Activated naive CD8-positive, alpha-beta T cell (primary cell): ENCODE measurements around the gene EIF4A3.

Experiments
- H3K27ac Mint-ChIP-seq: one replicate; pipeline ENCODE4 v1.8.0; 2021; ENCODE audit warnings: mixed read lengths
- H3K27me3 Mint-ChIP-seq: one replicate; pipeline ENCODE4 v1.8.0; 2021; ENCODE audit warnings: mixed read lengths
- H3K36me3 Mint-ChIP-seq: one replicate; pipeline ENCODE4 v1.8.0; 2021; ENCODE audit warnings: mixed read lengths
- H3K4me1 Mint-ChIP-seq: one replicate; pipeline ENCODE4 v1.8.0; 2021; ENCODE audit warnings: low read depth, mixed read lengths
- H3K4me3 Mint-ChIP-seq: one replicate; pipeline ENCODE4 v1.8.0; 2021; ENCODE audit warnings: mild to moderate bottlenecking, mixed read lengths
- H3K9me3 Mint-ChIP-seq: one replicate; pipeline ENCODE4 v1.8.0; 2021; ENCODE audit warnings: low read depth, mixed read lengths

The EIF4A3 gene

DNA sequence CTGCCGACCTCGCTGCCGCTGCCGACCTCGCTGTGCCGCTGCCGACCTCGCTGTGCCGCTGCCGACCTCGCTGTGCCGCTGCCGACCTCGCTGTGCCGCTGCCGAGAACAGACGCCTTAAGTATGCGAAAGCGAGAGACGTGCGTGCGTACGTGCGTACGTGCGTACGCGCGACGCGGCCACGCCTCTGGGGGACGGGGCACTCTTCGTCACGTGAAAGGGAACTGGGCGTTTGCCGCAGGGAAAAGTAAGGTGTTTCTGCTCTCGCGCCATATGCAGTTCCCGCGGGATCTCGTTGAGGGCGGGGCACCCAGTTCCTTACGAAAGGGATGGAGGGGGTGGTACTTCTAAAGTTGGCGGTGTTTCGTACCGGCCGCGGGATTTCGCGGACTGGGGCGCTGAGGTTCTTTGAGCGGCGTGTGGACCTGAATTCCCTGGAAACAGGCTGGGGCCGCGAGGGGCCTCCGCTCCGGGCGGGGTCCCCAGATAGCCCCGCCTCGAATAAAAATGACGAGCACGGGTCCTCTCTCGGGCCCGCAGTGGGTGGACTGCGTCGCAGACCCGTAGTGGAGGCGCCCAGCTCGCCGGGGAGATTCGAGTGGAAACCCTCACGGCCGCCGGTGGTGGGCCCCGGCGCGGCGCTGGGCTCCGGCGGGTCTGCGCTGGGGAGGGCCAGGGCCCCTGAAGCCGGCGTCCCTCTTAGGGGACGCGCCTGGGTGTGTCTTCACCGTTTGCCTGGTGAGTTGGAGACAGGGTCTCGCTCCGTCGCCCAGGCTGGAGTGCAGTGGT, at the start of gene EIF4A3:
Gene EIF4A3, minus strand, starts transcription at position 94 of the 788 bp plus-strand sequence. CDS start 167 bp downstream, outside the sequence.
- Mint-ChIP-seq H3K4me1 (peaks cover 38% of the 10 kb centered on the region), H3K27me3 (no peaks in the 10 kb centered on the region), H3K27ac (peak within 1 kb of the TSS; percentile 96), H3K4me3 (peak within 1 kb of the TSS; percentile 99), H3K9me3 (no peaks in the 10 kb centered on the region), H3K36me3 (peaks cover 8% of the 10 kb centered on the region)

GRCh38 chr17:80196652-80197051, 49.7 kb upstream of the EIF4A3 start:
- no peaks in the 10 kb centered on the region for H3K9me3 Mint-ChIP-seq
- no peak overlapping the region for H3K27ac Mint-ChIP-seq
- H3K27me3 Mint-ChIP-seq = peaks cover 2% of the 10 kb centered on the region
- no peaks in the 10 kb centered on the region for H3K4me1 Mint-ChIP-seq
- no peaks in the 10 kb centered on the region for H3K36me3 Mint-ChIP-seq
- no peak overlapping the region for H3K4me3 Mint-ChIP-seq

DNA sequence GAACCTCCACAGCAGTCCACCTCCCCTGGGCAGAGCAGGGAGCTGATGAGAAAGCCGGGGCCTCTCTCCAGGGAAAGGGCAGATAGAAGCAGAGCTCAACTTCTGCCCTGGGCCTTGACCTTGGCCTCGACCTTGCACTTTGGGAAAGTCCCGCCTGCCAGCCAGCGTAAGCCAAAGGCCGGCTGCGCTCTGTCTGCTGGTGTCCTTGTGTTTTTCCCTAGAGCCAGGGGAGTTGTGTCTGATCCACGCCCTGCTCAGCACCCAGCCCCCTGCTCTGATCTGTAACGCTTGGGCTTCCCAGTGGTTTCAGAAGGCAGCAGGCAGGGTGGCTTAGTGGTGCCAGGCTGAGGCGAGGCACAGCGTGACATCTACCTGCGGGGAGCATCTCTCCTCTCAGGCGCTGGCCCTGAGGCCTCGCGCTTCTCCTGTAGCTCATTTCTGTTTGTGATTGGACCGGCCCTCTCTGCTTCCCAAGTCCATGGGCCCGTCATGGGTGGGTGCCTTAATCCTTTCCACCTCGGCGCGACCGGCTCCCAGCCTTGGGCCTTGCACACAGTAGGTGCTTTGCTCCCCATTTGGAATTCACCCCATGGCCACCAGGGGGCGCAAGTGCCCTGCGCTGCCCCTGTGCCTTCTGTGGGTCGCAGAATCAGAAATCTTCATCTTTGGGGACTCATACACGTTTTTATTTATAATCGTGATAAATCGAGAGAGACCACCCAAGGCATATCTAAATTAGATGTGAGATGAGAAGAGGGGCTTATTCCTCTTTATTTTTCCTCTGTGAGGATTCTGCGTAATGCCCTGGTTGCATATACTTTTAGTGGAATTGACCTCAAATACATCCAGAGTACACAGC, 49.0 kb upstream of the EIF4A3 start:
- H3K4me1 Mint-ChIP-seq = no peaks in the 10 kb centered on the region
- peak overlapping the region; percentile 29 for H3K27ac Mint-ChIP-seq
- H3K27me3 Mint-ChIP-seq = peaks cover 2% of the 10 kb centered on the region
- no peaks in the 10 kb centered on the region for H3K36me3 Mint-ChIP-seq
- no peaks in the 10 kb centered on the region for H3K9me3 Mint-ChIP-seq
- no peak overlapping the region for H3K4me3 Mint-ChIP-seq

DNA sequence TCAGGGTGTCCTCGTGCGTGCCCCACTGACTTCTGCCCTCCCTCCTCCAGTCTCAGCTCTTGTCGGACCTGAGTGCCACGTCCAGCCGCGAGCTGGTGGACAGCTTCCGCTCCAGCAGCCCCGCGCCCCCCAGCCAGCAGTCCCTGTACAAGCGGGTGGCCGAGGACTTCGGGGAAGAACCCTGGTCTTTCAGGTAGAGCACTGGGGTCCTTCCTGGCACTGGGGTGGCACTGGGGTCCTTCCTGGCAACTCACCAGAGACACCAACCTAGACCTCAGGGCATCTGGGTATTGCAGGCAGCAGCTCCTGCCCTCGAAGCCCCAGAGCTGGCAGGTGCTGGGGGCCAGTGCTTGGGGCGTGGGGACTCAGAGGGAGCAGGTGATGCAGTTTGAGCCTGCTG, 48.2 kb upstream of the EIF4A3 start:
- H3K9me3 Mint-ChIP-seq = no peaks in the 10 kb centered on the region
- peaks cover 2% of the 10 kb centered on the region for H3K27me3 Mint-ChIP-seq
- H3K36me3 Mint-ChIP-seq = no peaks in the 10 kb centered on the region
- no peaks in the 10 kb centered on the region for H3K4me1 Mint-ChIP-seq
- H3K27ac Mint-ChIP-seq = no peak overlapping the region
- no peak overlapping the region for H3K4me3 Mint-ChIP-seq

GRCh38 chr17:80191865-80192661, 45.1 kb upstream of the EIF4A3 start:
- peaks cover 2% of the 10 kb centered on the region for H3K27me3 Mint-ChIP-seq
- no peak overlapping the region for H3K27ac Mint-ChIP-seq
- no peaks in the 10 kb centered on the region for H3K9me3 Mint-ChIP-seq
- no peaks in the 10 kb centered on the region for H3K36me3 Mint-ChIP-seq
- H3K4me3 Mint-ChIP-seq = no peak overlapping the region
- no peaks in the 10 kb centered on the region for H3K4me1 Mint-ChIP-seq

DNA sequence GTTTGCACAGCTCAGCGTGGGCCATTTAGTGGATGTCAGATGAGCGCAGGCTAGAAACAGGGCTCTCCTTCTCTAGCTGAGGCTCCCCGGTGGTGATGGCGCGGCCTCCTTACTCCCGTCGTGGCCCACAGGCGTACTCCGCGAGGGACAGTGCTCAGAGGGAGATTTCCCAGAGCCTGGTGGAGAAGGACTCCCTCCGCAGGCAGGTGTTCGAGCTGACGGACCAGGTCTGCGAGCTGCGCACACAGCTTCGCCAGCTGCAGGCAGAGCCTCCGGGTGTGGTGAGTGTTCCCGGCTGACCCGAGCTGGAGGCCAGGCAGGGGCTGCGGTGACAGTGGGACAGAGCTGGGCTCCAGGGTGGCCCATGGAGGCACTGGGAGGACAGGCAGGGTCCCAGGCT, 44.3 kb upstream of the EIF4A3 start:
- Mint-ChIP-seq H3K36me3 (no peaks in the 10 kb centered on the region), H3K9me3 (no peaks in the 10 kb centered on the region), H3K4me3 (no peak overlapping the region)

DNA sequence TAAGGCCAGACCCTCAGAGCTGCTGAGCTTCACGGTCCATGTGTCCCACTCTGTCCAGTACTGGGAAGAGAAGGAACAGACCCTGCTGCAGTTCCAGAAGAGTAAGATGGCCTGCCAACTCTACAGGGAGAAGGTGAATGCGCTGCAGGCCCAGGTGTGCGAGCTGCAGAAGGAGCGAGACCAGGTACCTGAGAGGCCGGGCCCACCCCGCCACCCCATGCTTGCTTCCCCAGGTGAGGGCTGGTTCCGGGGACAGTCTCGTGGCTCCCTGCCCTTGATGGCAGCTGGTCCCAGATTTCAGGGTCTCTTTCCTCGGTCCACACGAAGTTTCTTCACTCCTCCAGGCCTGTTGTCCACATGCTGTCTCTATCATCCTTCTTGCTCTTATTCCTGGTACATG, 43.8 kb upstream of the EIF4A3 start:
- Mint-ChIP-seq H3K27ac (no peak overlapping the region), H3K36me3 (no peaks in the 10 kb centered on the region), H3K4me3 (no peak overlapping the region), H3K9me3 (no peaks in the 10 kb centered on the region), H3K4me1 (no peaks in the 10 kb centered on the region), H3K27me3 (peaks cover 2% of the 10 kb centered on the region)

More for the DNA sequence above, 44.3 kb upstream of the EIF4A3 start:
- Mint-ChIP-seq H3K27me3 (peaks cover 2% of the 10 kb centered on the region), H3K27ac (no peak overlapping the region), H3K4me1 (no peaks in the 10 kb centered on the region)

DNA sequence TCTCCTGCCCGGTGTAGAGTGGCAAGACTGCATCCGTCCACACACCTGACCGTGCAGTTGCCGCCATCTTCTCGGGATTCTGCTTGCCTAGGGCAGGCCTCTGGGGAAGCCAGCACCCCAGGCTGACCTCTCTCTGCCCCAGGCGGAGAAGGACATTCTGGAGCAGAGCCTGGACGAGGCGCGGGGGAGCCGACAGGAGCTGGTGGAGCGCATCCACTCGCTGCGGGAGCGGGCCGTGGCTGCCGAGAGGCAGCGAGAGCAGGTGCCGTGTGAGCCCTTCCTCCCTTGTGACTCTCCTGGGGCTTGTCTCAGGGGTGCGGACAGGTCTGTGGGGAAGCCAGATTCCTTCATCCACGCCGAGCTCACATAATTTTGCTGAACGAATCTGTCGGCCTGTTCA, 42.7 kb upstream of the EIF4A3 start:
- Mint-ChIP-seq H3K4me1 (no peaks in the 10 kb centered on the region), H3K36me3 (no peaks in the 10 kb centered on the region), H3K27me3 (peaks cover 2% of the 10 kb centered on the region), H3K9me3 (no peaks in the 10 kb centered on the region), H3K27ac (no peak overlapping the region), H3K4me3 (no peak overlapping the region)

GRCh38 chr17:80187515-80187941, 40.6 kb upstream of the EIF4A3 start:
- no peak overlapping the region for H3K4me3 Mint-ChIP-seq
- peaks cover 2% of the 10 kb centered on the region for H3K27me3 Mint-ChIP-seq
- H3K27ac Mint-ChIP-seq = no peak overlapping the region
- H3K36me3 Mint-ChIP-seq = no peaks in the 10 kb centered on the region
- no peaks in the 10 kb centered on the region for H3K4me1 Mint-ChIP-seq
- H3K9me3 Mint-ChIP-seq = no peaks in the 10 kb centered on the region

DNA sequence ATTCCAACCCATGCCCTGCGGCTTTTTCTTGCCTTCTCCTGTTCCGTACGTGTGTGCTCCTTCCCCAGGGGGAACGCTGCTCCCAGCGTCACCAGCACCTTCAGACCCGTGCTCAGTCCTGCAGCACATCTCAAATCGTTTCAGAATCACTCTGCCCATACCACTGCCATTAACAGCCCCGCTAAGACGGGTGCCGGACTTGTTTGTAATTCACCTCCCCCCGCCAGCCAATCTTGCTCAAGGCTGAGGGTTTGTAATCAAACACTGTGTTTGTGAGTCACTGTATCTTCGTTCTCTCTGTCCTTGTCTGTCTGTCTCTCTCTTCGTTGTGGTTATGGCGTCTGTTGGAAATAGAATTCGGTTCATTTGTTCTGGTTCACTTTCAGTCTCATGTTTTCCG, 40.2 kb upstream of the EIF4A3 start:
- Mint-ChIP-seq H3K27ac (no peak overlapping the region), H3K9me3 (no peaks in the 10 kb centered on the region), H3K4me3 (no peak overlapping the region), H3K36me3 (no peaks in the 10 kb centered on the region), H3K4me1 (no peaks in the 10 kb centered on the region), H3K27me3 (peaks cover 2% of the 10 kb centered on the region)

GRCh38 chr17:80185968-80186367, 39.0 kb upstream of the EIF4A3 start:
- H3K36me3 Mint-ChIP-seq = no peaks in the 10 kb centered on the region
- H3K4me3 Mint-ChIP-seq = no peak overlapping the region
- no peaks in the 10 kb centered on the region for H3K27me3 Mint-ChIP-seq
- H3K4me1 Mint-ChIP-seq = no peaks in the 10 kb centered on the region
- no peaks in the 10 kb centered on the region for H3K9me3 Mint-ChIP-seq
- H3K27ac Mint-ChIP-seq = no peak overlapping the region

GRCh38 chr17:80184423-80184714, 37.4 kb upstream of the EIF4A3 start:
- H3K4me3 Mint-ChIP-seq = no peak overlapping the region
- no peaks in the 10 kb centered on the region for H3K9me3 Mint-ChIP-seq
- no peaks in the 10 kb centered on the region for H3K36me3 Mint-ChIP-seq
- H3K27me3 Mint-ChIP-seq = no peaks in the 10 kb centered on the region
- H3K27ac Mint-ChIP-seq = no peak overlapping the region
- H3K4me1 Mint-ChIP-seq = no peaks in the 10 kb centered on the region

GRCh38 chr17:80183581-80184422, 36.9 kb upstream of the EIF4A3 start:
- Mint-ChIP-seq H3K4me3 (no peak overlapping the region), H3K27me3 (no peaks in the 10 kb centered on the region)

GRCh38 chr17:80182845-80183223, 35.9 kb upstream of the EIF4A3 start:
- Mint-ChIP-seq H3K27ac (no peak overlapping the region), H3K4me1 (no peaks in the 10 kb centered on the region), H3K36me3 (no peaks in the 10 kb centered on the region), H3K4me3 (no peak overlapping the region), H3K9me3 (no peaks in the 10 kb centered on the region), H3K27me3 (no peaks in the 10 kb centered on the region)

More at GRCh38 chr17:80183581-80184422, 36.9 kb upstream of the EIF4A3 start:
- Mint-ChIP-seq H3K27ac (no peak overlapping the region), H3K9me3 (no peaks in the 10 kb centered on the region), H3K4me1 (no peaks in the 10 kb centered on the region), H3K36me3 (no peaks in the 10 kb centered on the region)
